IMR-90 (cell line): ENCODE results near the gene EIF3I.

Experiments used
- BHLHE40 ChIP-seq: fragments of 150-350 bp; IDR thresholded peaks from 2 replicates; pipeline ENCODE4 v1.6.1; 2016; ENCODE audit warnings: mild to moderate bottlenecking, low read depth, low read length
- CTCF ChIP-seq: conservative IDR thresholded peaks from 2 replicates; pipeline ENCODE4 v1.5.1; 2012; ENCODE audit warnings: mild to moderate bottlenecking, low read depth, low read length, improper control_type of control experiment
- MAFK ChIP-seq: IDR thresholded peaks from 2 replicates; pipeline ENCODE4 v1.6.1; 2012; ENCODE audit warnings: low read depth, low read length, improper control_type of control experiment
- POLR2A ChIP-seq: IDR thresholded peaks from 2 replicates; pipeline ENCODE4 v1.6.1; 2012; ENCODE audit warnings: mild to moderate bottlenecking, low read depth, low read length
- RAD21 ChIP-seq: IDR thresholded peaks from 2 replicates; pipeline ENCODE4 v1.6.1; 2012; ENCODE audit warnings: low read length, improper control_type of control experiment
- USF2 ChIP-seq: fragments of 150-350 bp; IDR thresholded peaks from 2 replicates; pipeline ENCODE4 v1.6.1; 2017; ENCODE audit warnings: mild to moderate bottlenecking, antibody characterized with exemption, low read length, low read depth

GRCh38 chr1:32265846-32266245, 43.6 kb downstream of the EIF3I start:
- TF ChIP-seq CTCF (no peak), MAFK (no peak), POLR2A (no peak), BHLHE40 (no peak), USF2 (no peak), RAD21 (no peak)
